Heart left ventricle (tissue), 16 donors: ENCODE measurements around the gene ZCCHC8. TPM values are rescaled to one million over a fixed set of nuclear protein-coding genes. Genes with fewer than 3 reads are reported as not detected.

Source experiments
- ATAC-seq, 4 donors: fragments of 200-7000 bp; cut with Tn5 transposase; one replicate each; pipeline ENCODE4 v1.9.1; 2020 to 2022; ENCODE audit warnings: moderate library complexity in 4 of 4, mild to moderate bottlenecking in 3 of 4, moderate number of reproducible peaks in 1 of 4
- DNase-seq, 5 donors: peaks; one replicate each; pipeline ENCODE4 v3.0.0-alpha.2; 2020
- H3K27ac ChIP-seq, 12 donors: fragments of 200-600 bp; sonication (generic) in 4 of 12; one replicate each; pipeline versions ENCODE4 v1.5.0 to v1.8.0; 2016 to 2022; ENCODE audit warnings: mild to moderate bottlenecking in 2 of 12
- H3K27me3 ChIP-seq, 9 donors: fragments of 200-600 bp; sonication (generic) in 2 of 9; one replicate each; pipeline versions ENCODE4 v1.5.1 to v1.8.0; 2016 to 2022; ENCODE audit warnings: mild to moderate bottlenecking in 3 of 9
- H3K36me3 ChIP-seq, 9 donors: fragments of 200-600 bp; sonication (generic) in 2 of 9; one replicate each; pipeline versions ENCODE4 v1.5.0 to v1.8.0; 2018 to 2022; ENCODE audit warnings: mild to moderate bottlenecking in 2 of 9
- H3K4me1 ChIP-seq, 12 donors: fragments of 200-600 bp; sonication (generic) in 4 of 12; one replicate each; pipeline versions ENCODE4 v1.5.0 to v1.8.0; 2016 to 2022; ENCODE audit warnings: mild to moderate bottlenecking in 3 of 12
- H3K4me3 ChIP-seq, 12 donors: fragments of 200-600 bp; sonication (generic) in 4 of 12; one replicate each; pipeline versions ENCODE4 v1.5.0 to v1.8.0; 2017 to 2022; ENCODE audit warnings: mild to moderate bottlenecking in 9 of 12, moderate library complexity in 4 of 12
- H3K9me3 ChIP-seq, 12 donors: fragments of 200-600 bp; sonication (generic) in 4 of 12; one replicate each; pipeline versions ENCODE4 v1.5.0 to v1.8.0; 2016 to 2022; ENCODE audit warnings: mild to moderate bottlenecking in 1 of 12
- POLR2A ChIP-seq, 2 donors: fragments of 450-650 bp; IDR thresholded peaks; one replicate each; pipeline ENCODE4 v1.6.1; 2017; ENCODE audit warnings: antibody characterized with exemption in 2 of 2, mild to moderate bottlenecking in 2 of 2, moderate library complexity in 2 of 2
- WGBS, 4 donors: extraction: QIAGEN DNeasy Blood & Tissue Kit in 2 of 4; methylation state at CpG; one replicate each; pipeline versions ENCODE4 v1.1.5 to v1.1.7; 2013 to 2018; 5-methylcytosine and 5-hydroxymethylcytosine counted together
- intact Hi-C, 10 donors: fragments of 100-400 bp; cut with DNase I; formaldehyde crosslinking; loops; one replicate each; pipeline versions ENCODE4 v1.11.1 to v1.14.2; 2022
- polyA plus RNA-seq, 2 donors: library from polyadenylated mRNA; stranded (reverse); fragments of 200-250 nt; gene quantifications; one replicate each; pipeline ENCODE4 v1.2.3, GENCODE V29; 2013
- total RNA-seq, 9 donors: library from RNA; depleted of rRNA in 2 of 9; stranded (reverse); fragments of >200 nt in 2 of 9; fragmentation: NEBNext Ultra II Directional in 3 of 9; extraction: Animal tissue kit (Norgen Biotek cat#: 25700) in 3 of 9; gene quantifications; one replicate each; pipeline versions ENCODE4 v1.1.0 to v1.2.4, GENCODE V29; 2016 to 2023
- TF ChIP-seq, protein P1 (sequence below), 12 donors: fragments of 200-600 bp; sonication (generic) in 4 of 12; IDR thresholded peaks; one replicate each; pipeline versions ENCODE4 v1.5.0 to v1.8.0; 2018 to 2022; ENCODE audit warnings: antibody characterized with exemption in 12 of 12, mild to moderate bottlenecking in 5 of 12
- donor health status: ischemic (EF 13 %, LVEDD 7.1; RV severe dilation, severe dysfunction).
- donor health status: healthy with polysubstance abuse.
- donor health status: DM: no; HTN: yes; CAD: no.
- donor health status: DM: no; HTN: no; CAD: no.
- donor health status: ischemic (EF 25% LVEDD 6.9; RV normal size, moderate dysfunction).
- donor health status: ischemic (EF 25% LVEDD 5.7; RV mildly dilated, moderate dysfunction).
- donor health status: healthy.
- donor health status: DM: yes; HTN: yes; CAD: no.
- donor health status: ischemic (EF 35%, LVEDD 5.7; RV mildly dilated, moderate dysfunction).
- donor health status: nonischemic (EF 11% LVEDD 7.7; RV severe dilation, severe dysfunction).
- donor health status: DM: yes; HTN: yes; CAD: no.
- donor health status: PGD.
- donor health status: ischemic (EF 29% LVEDD 5.4; RV normal size, mild dysfunction).
- donor health status: nonischemic (EF 23%, LVEDD 6.1; RV moderate dilation, normal function).

The ZCCHC8 gene
- total and polyA plus RNA-seq, 11 donors = 6.4 to 14.3 (median 8.0) TPM

GRCh38 chr12:122538496-122538895, 37.8 kb upstream of the ZCCHC8 start:
- Histone ChIP-seq H3K36me3 (peaks cover 0 to 61% (median 6%) of the 10 kb centered on the region in 9 donors), H3K4me1 (no peaks in the 10 kb centered on the region)
- TF ChIP-seq, protein P1, sequence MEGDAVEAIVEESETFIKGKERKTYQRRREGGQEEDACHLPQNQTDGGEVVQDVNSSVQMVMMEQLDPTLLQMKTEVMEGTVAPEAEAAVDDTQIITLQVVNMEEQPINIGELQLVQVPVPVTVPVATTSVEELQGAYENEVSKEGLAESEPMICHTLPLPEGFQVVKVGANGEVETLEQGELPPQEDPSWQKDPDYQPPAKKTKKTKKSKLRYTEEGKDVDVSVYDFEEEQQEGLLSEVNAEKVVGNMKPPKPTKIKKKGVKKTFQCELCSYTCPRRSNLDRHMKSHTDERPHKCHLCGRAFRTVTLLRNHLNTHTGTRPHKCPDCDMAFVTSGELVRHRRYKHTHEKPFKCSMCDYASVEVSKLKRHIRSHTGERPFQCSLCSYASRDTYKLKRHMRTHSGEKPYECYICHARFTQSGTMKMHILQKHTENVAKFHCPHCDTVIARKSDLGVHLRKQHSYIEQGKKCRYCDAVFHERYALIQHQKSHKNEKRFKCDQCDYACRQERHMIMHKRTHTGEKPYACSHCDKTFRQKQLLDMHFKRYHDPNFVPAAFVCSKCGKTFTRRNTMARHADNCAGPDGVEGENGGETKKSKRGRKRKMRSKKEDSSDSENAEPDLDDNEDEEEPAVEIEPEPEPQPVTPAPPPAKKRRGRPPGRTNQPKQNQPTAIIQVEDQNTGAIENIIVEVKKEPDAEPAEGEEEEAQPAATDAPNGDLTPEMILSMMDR (IDR thresholded peaks at IDR 0.05) = no peak
- TF ChIP-seq POLR2A (IDR thresholded peaks at IDR 0.05) = no peak

DNA sequence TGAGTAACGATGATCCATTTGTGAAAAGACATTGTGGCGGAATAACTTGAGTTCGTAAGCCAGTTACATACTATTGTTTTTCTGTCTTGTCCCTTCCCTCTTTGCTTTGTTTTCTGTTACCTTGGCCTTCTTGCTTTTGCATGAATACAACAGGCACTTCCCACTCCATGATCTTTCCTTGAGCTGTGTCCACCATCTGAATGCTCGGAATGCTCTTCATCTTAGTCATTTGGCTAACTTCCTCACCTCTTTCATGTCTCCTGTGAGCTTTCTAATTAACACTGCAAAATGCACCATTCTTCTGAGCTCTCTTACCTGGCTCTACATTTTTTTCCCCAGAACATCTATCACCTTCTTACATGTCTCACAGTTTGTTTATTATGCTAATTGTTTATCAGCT, 36.3 kb upstream of the ZCCHC8 start:
- Histone ChIP-seq H3K27me3 (no peaks in the 10 kb centered on the region), H3K9me3 (no peaks in the 10 kb centered on the region), H3K4me3 (no peak overlapping the region), H3K36me3 (peaks cover 0 to 55% (median 6%) of the 10 kb centered on the region in 9 donors), H3K4me1 (no peaks in the 10 kb centered on the region), H3K27ac (no peak overlapping the region)
- TF ChIP-seq, protein P1 (IDR thresholded peaks at IDR 0.05) = no peak
- no peak for TF ChIP-seq POLR2A (IDR thresholded peaks at IDR 0.05)
- no peak for DNase-seq
- intact Hi-C loops = loop anchor here in 1 of 10 donors (10.0 kb wide), 1 partner anchor 208 kb away; no protein-coding TSS in a partner anchor
- WGBS, 4 donors = 95 to 97% (median 96%) methylated on average over 4 of the region's 4 CpGs
- ATAC-seq = no peak

More at GRCh38 chr12:122538496-122538895, 37.8 kb upstream of the ZCCHC8 start:
- Histone ChIP-seq H3K4me3 (no peak overlapping the region), H3K9me3 (no peaks in the 10 kb centered on the region), H3K27ac (no peak overlapping the region), H3K27me3 (no peaks in the 10 kb centered on the region)
- ATAC-seq = no peak
- 93 to 96% (median 96%) methylated on average over 5 of the region's 5 CpGs for WGBS, 4 donors
- intact Hi-C loops = loop anchor here in 1 of 10 donors (10.0 kb wide), 1 partner anchor 206 kb away; no protein-coding TSS in a partner anchor
- no peak for DNase-seq

GRCh38 chr12:122533856-122534255, 33.1 kb upstream of the ZCCHC8 start:
- no peak overlapping the region for H3K27ac ChIP-seq
- TF ChIP-seq, protein P1 (IDR thresholded peaks at IDR 0.05) = no peak
- TF ChIP-seq POLR2A (IDR thresholded peaks at IDR 0.05) = no peak
- DNase-seq = no peak
- intact Hi-C loops = loop anchor here in 1 of 10 donors (10.0 kb wide), 1 partner anchor 211 kb away; no protein-coding TSS in a partner anchor
- H3K9me3 ChIP-seq = no peaks in the 10 kb centered on the region
- no peak overlapping the region for H3K4me3 ChIP-seq
- H3K27me3 ChIP-seq = no peaks in the 10 kb centered on the region
- H3K4me1 ChIP-seq = no peaks in the 10 kb centered on the region
- WGBS, 4 donors = 91 to 96% (median 92%) methylated on average over 2 of the region's 2 CpGs
- peaks cover 0 to 51% (median 0%) of the 10 kb centered on the region in 9 donors for H3K36me3 ChIP-seq
- peak in 1 of 4 donors; percentile 60 for ATAC-seq

GRCh38 chr12:122528992-122529391, 28.3 kb upstream of the ZCCHC8 start:
- no peak for DNase-seq
- peaks cover 0 to 26% (median 9%) of the 10 kb centered on the region in 9 donors for H3K36me3 ChIP-seq
- 95 to 98% (median 97%) methylated on average over 6 of the region's 6 CpGs for WGBS, 4 donors
- H3K4me1 ChIP-seq = peaks cover 6 to 26% (median 21%) of the 10 kb centered on the region in 12 donors
- intact Hi-C loops = loop anchor here in 2 of 10 donors (5.0 to 10.0 kb wide), 2 partner anchors 223 to 226 kb away; partner anchors contain the start of gene DENR (in 2 of the 2)
- no peaks in the 10 kb centered on the region for H3K9me3 ChIP-seq
- H3K4me3 ChIP-seq = no peak overlapping the region
- TF ChIP-seq, protein P1 (IDR thresholded peaks at IDR 0.05) = no peak
- no peak for TF ChIP-seq POLR2A (IDR thresholded peaks at IDR 0.05)
- ATAC-seq = no peak
- no peaks in the 10 kb centered on the region for H3K27me3 ChIP-seq
- H3K27ac ChIP-seq = no peak overlapping the region
